Caco-2 (cell line): Measurements from ENCODE around the gene SMG9. TPM values are rescaled to one million over a fixed set of nuclear protein-coding genes. Genes with fewer than 3 reads are reported as not detected.

Experiments used
- BruUV-seq: library from RNA; stranded (reverse); fragments of 400-500 nt; replicated peaks from 2 replicates; lab custom pipeline; 2021; lab: Mats Ljungman, UMichigan
- CTCF ChIA-PET: fragments of 300-600 bp; sonication (Branson Sonifier 250); formaldehyde crosslinking; loops from one replicate; lab custom pipeline; 2022; ENCODE audit warnings: antibody characterized with exemption; lab: Charles Lee
- POLR2A ChIA-PET: fragments of 300-600 bp; sonication (Branson Sonifier 250); formaldehyde crosslinking; loops from one replicate; lab custom pipeline; 2022; ENCODE audit warnings: antibody characterized with exemption; lab: Charles Lee
- DNase-seq, 2 experiments: peaks; one replicate each; pipeline versions ENCODE4 v3.0.0 to v3.0.0-alpha.2; 2020 to 2022
- H3K27me3 ChIP-seq: replicated peaks from 2 replicates; pipeline ENCODE4 v1.6.0; 2011; ENCODE audit warnings: low read length; ENCODE audit not compliant: control insufficient read depth, insufficient read depth
- H3K36me3 ChIP-seq: 2 replicates; pipeline ENCODE4 v1.5.1; 2011; ENCODE audit warnings: low read length; ENCODE audit not compliant: control insufficient read depth, insufficient read depth
- H3K4me1 ChIP-seq: fragments of 250-450 bp; sonication (Bioruptor Pico); 2 replicates; pipeline ENCODE4 v1.5.1; 2020; ENCODE audit warnings: mild to moderate bottlenecking
- H3K4me3 ChIP-seq: 2 replicates; pipeline ENCODE4 v1.5.1; 2011; ENCODE audit warnings: low read depth, mild to moderate bottlenecking, control low read depth, low read length
- H3K9me3 ChIP-seq: fragments of 250-450 bp; sonication (Bioruptor Pico); 2 replicates; pipeline ENCODE4 v1.5.1; 2020; ENCODE audit warnings: mild to moderate bottlenecking, moderate library complexity
- H3K27ac Mint-ChIP-seq: one replicate; pipeline ENCODE4 v1.8.0; 2022; ENCODE audit warnings: mixed read lengths; ENCODE audit not compliant: unreplicated experiment
- H3K27me3 Mint-ChIP-seq: one replicate; pipeline ENCODE4 v1.8.0; 2022; ENCODE audit warnings: mixed read lengths; ENCODE audit not compliant: insufficient read depth, unreplicated experiment
- H3K36me3 Mint-ChIP-seq: one replicate; pipeline ENCODE4 v1.8.0; 2022; ENCODE audit warnings: mild to moderate bottlenecking, mixed read lengths; ENCODE audit not compliant: insufficient read depth, unreplicated experiment
- H3K4me1 Mint-ChIP-seq: one replicate; pipeline ENCODE4 v1.8.0; 2022; ENCODE audit warnings: low read depth, mixed read lengths; ENCODE audit not compliant: unreplicated experiment
- H3K4me3 Mint-ChIP-seq: one replicate; pipeline ENCODE4 v1.8.0; 2022; ENCODE audit warnings: mild to moderate bottlenecking, moderate library complexity, mixed read lengths; ENCODE audit not compliant: unreplicated experiment
- H3K9me3 Mint-ChIP-seq: one replicate; pipeline ENCODE4 v1.8.0; 2022; ENCODE audit warnings: mixed read lengths; ENCODE audit not compliant: unreplicated experiment
- CTCF ChIP-seq, 2 experiments: fragments of 200-600 bp in 1 of 2; IDR thresholded peaks; 1 replicate in 1 of 2; 2 replicates in 1 of 2; pipeline versions ENCODE4 v1.5.1 to v1.8.0; 2011 to 2022; ENCODE audit warnings: antibody characterized with exemption in 1 of 2, control low read depth in 1 of 2, inconsistent platforms in 1 of 2, low read depth in 1 of 2, low read length in 1 of 2, mild to moderate bottlenecking in 1 of 2, moderate library complexity in 1 of 2; ENCODE audit not compliant: insufficient read depth in 1 of 2, severe bottlenecking in 1 of 2, unreplicated experiment in 1 of 2
- intact Hi-C: fragments of 100-400 bp; cut with micrococcal nuclease; formaldehyde crosslinking; loops from one replicate; pipeline ENCODE4 v1.10.0; 2022; ENCODE audit not compliant: unreplicated experiment
- total RNA-seq: library from RNA; stranded (reverse); gene quantifications from 2 replicates; pipeline ENCODE4 v1.2.3, GENCODE V29; 2022

The SMG9 gene
- total RNA-seq, 1 experiment from 2014 or later, result 87.6 TPM

DNA sequence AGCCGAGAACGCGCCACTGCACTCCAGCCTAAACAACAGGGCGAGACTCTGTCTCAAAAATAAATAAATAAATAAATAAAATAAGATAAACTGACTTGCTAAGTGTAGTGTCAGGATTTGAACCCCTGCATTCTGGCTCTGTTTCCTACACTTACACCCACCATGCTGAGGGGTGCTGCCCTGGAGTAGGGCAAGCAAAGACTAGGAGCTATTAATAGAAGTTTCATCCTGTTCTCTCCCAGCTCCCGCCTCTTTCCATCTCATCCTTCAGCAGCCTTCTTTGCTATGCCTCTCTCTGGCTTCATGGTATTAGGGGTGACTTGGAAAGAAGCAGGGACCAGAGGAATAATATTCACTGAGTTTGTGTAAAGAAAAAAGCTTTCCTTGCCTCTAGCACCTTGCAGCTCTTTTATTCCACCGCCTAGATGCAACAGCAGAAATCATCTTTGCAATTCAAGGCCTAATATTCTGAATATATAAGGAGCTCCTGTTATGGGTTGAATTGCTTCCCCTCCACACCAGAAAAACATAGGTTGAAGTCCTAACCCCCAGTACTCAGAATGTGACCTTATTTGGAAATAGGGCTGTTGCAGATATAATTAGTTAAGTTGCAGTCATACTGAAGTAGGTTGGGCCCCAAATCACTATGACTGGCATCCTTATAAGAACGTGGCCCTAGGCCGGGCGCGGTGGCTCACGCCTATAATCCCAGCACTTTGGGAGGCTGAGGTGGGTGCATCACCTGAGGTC lies 76.1 kb downstream of the SMG9 start:
- Histone ChIP-seq H3K9me3 (no peaks in the 10 kb centered on the region), H3K36me3 (no peaks in the 10 kb centered on the region), H3K4me3 (no peak overlapping the region), H3K27me3 (no peaks in the 10 kb centered on the region), H3K4me1 (peaks cover 13% of the 10 kb centered on the region)
- H3K36me3 Mint-ChIP-seq, result peaks cover 5% of the 10 kb centered on the region
- intact Hi-C loops, result no loop called here
- no peak overlapping the region for H3K4me3 Mint-ChIP-seq
- no peak for TF ChIP-seq CTCF (IDR thresholded peaks at IDR 0.05; ENCODE audit: insufficient read depth in 1 of 2, low read depth in 1 of 2, low read length in 1 of 2, severe bottlenecking in 1 of 2, unreplicated experiment in 1 of 2)
- no peak overlapping the region for H3K27ac Mint-ChIP-seq
- no TSS peak for BruUV-seq
- POLR2A ChIA-PET, result interaction anchor here (0.9 to 1.0 kb wide), 2 partner anchors 10 kb away, joined by 3 read pairs; no protein-coding TSS in a partner anchor
- CTCF ChIA-PET, result interaction anchor here (0.5 kb wide), 1 partner anchor 146 kb away, joined by 3 read pairs; the partner anchor contains the start of gene ZNF575
- H3K4me1 Mint-ChIP-seq, result peaks cover 17% of the 10 kb centered on the region
- H3K9me3 Mint-ChIP-seq, result no peaks in the 10 kb centered on the region
- no peak for DNase-seq
- H3K27me3 Mint-ChIP-seq, result no peaks in the 10 kb centered on the region

Other genes starting within 250 kb of the SMG9 start
- gene ETHE1, start 227.8 kb downstream of the SMG9 start, total RNA-seq, result 39.6 and 42.5 TPM in 2 replicates
- gene ZNF575, start 221.8 kb downstream of the SMG9 start, total RNA-seq, result 1.00 and 1.2 TPM in 2 replicates
- 40.7 and 44.5 TPM in 2 replicates for gene XRCC1, start 179.4 kb downstream of the SMG9 start, total RNA-seq
- 0.30 TPM in 1 of 2 replicates, not detected in the other for gene PINLYP, start 179.2 kb downstream of the SMG9 start, total RNA-seq
- gene IRGQ, start 158.8 kb downstream of the SMG9 start, total RNA-seq, result 27.7 and 30.1 TPM in 2 replicates
- gene ZNF576, start 158.4 kb downstream of the SMG9 start, total RNA-seq, result 13.2 and 16.9 TPM in 2 replicates
- gene SRRM5, start 142.9 kb downstream of the SMG9 start, total RNA-seq, result 0.81 and 1.0 TPM in 2 replicates
- gene ZNF428, start 135.3 kb downstream of the SMG9 start, total RNA-seq, result 38.9 and 39.5 TPM in 2 replicates
- 10.4 and 13.2 TPM in 2 replicates for gene CADM4, start 115.1 kb downstream of the SMG9 start, total RNA-seq
- 2.2 and 3.1 TPM in 2 replicates for gene PLAUR, start 84.8 kb downstream of the SMG9 start, total RNA-seq
- not detected in 2 replicates for gene IRGC, start 38.9 kb downstream of the SMG9 start, total RNA-seq
- 3.0 and 4.0 TPM in 2 replicates for gene KCNN4, start 26.0 kb upstream of the SMG9 start, total RNA-seq
- 0.93 and 0.95 TPM in 2 replicates for gene LYPD5, start 47.5 kb upstream of the SMG9 start, total RNA-seq
- 12.0 and 14.7 TPM in 2 replicates for gene ZNF283, start 72.4 kb upstream of the SMG9 start, total RNA-seq
- gene ZNF404, start 129.0 kb upstream of the SMG9 start, total RNA-seq, result 0.43 and 1.1 TPM in 2 replicates
- 14.8 and 14.9 TPM in 2 replicates for gene ZNF45, start 180.3 kb upstream of the SMG9 start, total RNA-seq
- gene ZNF221, start 196.3 kb upstream of the SMG9 start, total RNA-seq, result 4.3 and 6.2 TPM in 2 replicates
- gene ZNF155, start 229.2 kb upstream of the SMG9 start, total RNA-seq, result 9.4 and 10.3 TPM in 2 replicates
- 5.1 and 5.5 TPM in 2 replicates for gene ZNF230, start 248.0 kb upstream of the SMG9 start, total RNA-seq